PC-3 (cell line): Measurements from ENCODE around the gene LRRC45. TPM values are rescaled to one million over a fixed set of nuclear protein-coding genes. Genes with fewer than 3 reads are reported as not detected.

Experiments
- ATAC-seq: fragments of 200-7000 bp; cut with Tn5 transposase; 2 replicates; pipeline ENCODE4 v1.9.1; 2020; ENCODE audit warnings: mild to moderate bottlenecking, moderate library complexity
- BruUV-seq: library from RNA; stranded (reverse); fragments of 400-500 nt; replicated peaks from 2 replicates; lab custom pipeline; 2021; lab: Mats Ljungman, UMichigan
- CTCF ChIA-PET: fragments of 300-600 bp; sonication (Branson Sonifier 250); formaldehyde crosslinking; loops from one replicate; lab custom pipeline; 2022; ENCODE audit warnings: antibody characterized with exemption; lab: Charles Lee
- POLR2A ChIA-PET: fragments of 300-600 bp; sonication (Branson Sonifier 250); formaldehyde crosslinking; loops from one replicate; lab custom pipeline; 2022; ENCODE audit warnings: antibody characterized with exemption; ENCODE audit not compliant: unreplicated experiment; lab: Charles Lee
- DNase-seq: peaks from one replicate; pipeline ENCODE4 v3.0.0-alpha.2; 2015
- H2AFZ ChIP-seq: fragments of 300-600 bp; sonication (generic); 2 replicates; pipeline ENCODE4 v1.6.0; 2016; ENCODE audit warnings: antibody characterized with exemption, low read length
- H3F3A ChIP-seq: fragments of 300-600 bp; sonication (generic); one replicate; pipeline ENCODE4 v1.6.0; 2017; ENCODE audit warnings: antibody characterized with exemption, low read length, control low read depth, mild to moderate bottlenecking; ENCODE audit not compliant: unreplicated experiment
- H3K27ac ChIP-seq: fragments of 300-600 bp; sonication (generic); 2 replicates; pipeline ENCODE4 v1.5.1; 2016; ENCODE audit warnings: mild to moderate bottlenecking, low read length
- H3K27me3 ChIP-seq: fragments of 300-600 bp; sonication (generic); 2 replicates; pipeline ENCODE4 v1.6.1; 2016; ENCODE audit warnings: low read length, mixed read lengths
- H3K36me3 ChIP-seq: fragments of 300-600 bp; sonication (generic); 2 replicates; pipeline ENCODE4 v1.6.1; 2016; ENCODE audit warnings: low read depth, mixed run types, low read length, mixed read lengths
- H3K4me1 ChIP-seq: fragments of 300-600 bp; sonication (generic); 2 replicates; pipeline ENCODE4 v1.5.1; 2016; ENCODE audit warnings: low read length; ENCODE audit not compliant: insufficient read depth
- H3K4me2 ChIP-seq: fragments of 300-600 bp; sonication (generic); 2 replicates; pipeline ENCODE4 v1.6.0; 2016; ENCODE audit warnings: low read length
- H3K4me3 ChIP-seq: fragments of 300-600 bp; sonication (generic); 2 replicates; pipeline ENCODE4 v1.5.1; 2016; ENCODE audit warnings: mild to moderate bottlenecking, low read length, mixed read lengths
- H3K79me2 ChIP-seq: fragments of 300-600 bp; sonication (generic); 2 replicates; pipeline ENCODE4 v1.6.1; 2017; ENCODE audit warnings: low read length, mixed read lengths
- H3K9ac ChIP-seq: fragments of 300-600 bp; sonication (generic); 2 replicates; pipeline ENCODE4 v1.6.0; 2016; ENCODE audit warnings: mild to moderate bottlenecking, low read length
- H3K9me2 ChIP-seq: fragments of 300-600 bp; sonication (generic); replicated peaks from 2 replicates; pipeline ENCODE4 v1.6.1; 2016; ENCODE audit warnings: mixed run types, low read length, mixed read lengths
- H3K9me3 ChIP-seq: fragments of 300-600 bp; sonication (generic); 2 replicates; pipeline ENCODE4 v1.6.1; 2016; ENCODE audit warnings: low read length, mixed read lengths
- H4K20me1 ChIP-seq: fragments of 300-600 bp; sonication (generic); 2 replicates; pipeline ENCODE4 v1.6.1; 2016; ENCODE audit warnings: low read length, mixed read lengths
- EZH2 ChIP-seq: fragments of 300-600 bp; sonication (generic); IDR thresholded peaks from one replicate; pipeline ENCODE4 v1.6.1; 2017; ENCODE audit warnings: antibody characterized with exemption, mild to moderate bottlenecking, low read length; ENCODE audit not compliant: unreplicated experiment
- EZH2phosphoT487 ChIP-seq: fragments of 300-600 bp; sonication (generic); IDR thresholded peaks from 2 replicates; pipeline ENCODE4 v1.6.1; 2018; ENCODE audit warnings: mild to moderate bottlenecking, antibody characterized with exemption, low read length, borderline replicate concordance
- intact Hi-C: fragments of 100-400 bp; cut with micrococcal nuclease; formaldehyde crosslinking; loops from 2 replicates; pipeline ENCODE4 v1.9.0; 2023
- total RNA-seq: library from RNA; depleted of rRNA; stranded (reverse); fragments of >200 nt; gene quantifications from 2 replicates; pipeline ENCODE4 v1.2.3, GENCODE V29; 2014
- TF ChIP-seq, protein P1 (sequence below): fragments of 300-600 bp; sonication (generic); conservative IDR thresholded peaks from 2 replicates; pipeline ENCODE4 v1.5.1; 2017; ENCODE audit warnings: antibody characterized with exemption, low read depth, mild to moderate bottlenecking, low read length

The LRRC45 gene
- total RNA-seq, 1 experiment from 2014 or later = 71.5 TPM

DNA sequence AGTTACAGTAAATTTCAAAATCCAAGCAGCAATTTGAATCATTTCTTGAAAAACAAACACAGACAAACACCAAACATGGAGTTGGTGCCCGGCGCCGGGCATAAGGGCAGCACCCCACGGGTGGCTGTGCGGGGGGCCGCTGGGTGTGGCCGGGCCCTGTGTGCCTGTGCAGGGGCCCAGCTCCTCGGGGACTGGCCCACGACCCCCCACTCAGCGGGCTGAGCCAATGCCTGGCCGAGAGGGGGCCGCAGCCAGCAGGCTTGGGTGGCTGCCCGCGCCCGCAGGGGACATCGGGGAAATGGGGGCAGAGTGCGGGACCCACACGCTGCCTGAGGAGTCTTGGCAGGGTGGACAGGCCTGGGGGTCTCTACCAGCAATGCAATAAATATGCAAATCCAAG, 55.3 kb downstream of the LRRC45 start:
- ATAC-seq (no peak), DNase-seq (no peak)
- H3K27me3 ChIP-seq = no peaks in the 10 kb centered on the region
- TF ChIP-seq, protein P1, sequence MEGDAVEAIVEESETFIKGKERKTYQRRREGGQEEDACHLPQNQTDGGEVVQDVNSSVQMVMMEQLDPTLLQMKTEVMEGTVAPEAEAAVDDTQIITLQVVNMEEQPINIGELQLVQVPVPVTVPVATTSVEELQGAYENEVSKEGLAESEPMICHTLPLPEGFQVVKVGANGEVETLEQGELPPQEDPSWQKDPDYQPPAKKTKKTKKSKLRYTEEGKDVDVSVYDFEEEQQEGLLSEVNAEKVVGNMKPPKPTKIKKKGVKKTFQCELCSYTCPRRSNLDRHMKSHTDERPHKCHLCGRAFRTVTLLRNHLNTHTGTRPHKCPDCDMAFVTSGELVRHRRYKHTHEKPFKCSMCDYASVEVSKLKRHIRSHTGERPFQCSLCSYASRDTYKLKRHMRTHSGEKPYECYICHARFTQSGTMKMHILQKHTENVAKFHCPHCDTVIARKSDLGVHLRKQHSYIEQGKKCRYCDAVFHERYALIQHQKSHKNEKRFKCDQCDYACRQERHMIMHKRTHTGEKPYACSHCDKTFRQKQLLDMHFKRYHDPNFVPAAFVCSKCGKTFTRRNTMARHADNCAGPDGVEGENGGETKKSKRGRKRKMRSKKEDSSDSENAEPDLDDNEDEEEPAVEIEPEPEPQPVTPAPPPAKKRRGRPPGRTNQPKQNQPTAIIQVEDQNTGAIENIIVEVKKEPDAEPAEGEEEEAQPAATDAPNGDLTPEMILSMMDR = no peak
- TF ChIP-seq EZH2 (no peak), EZH2phosphoT487 (no peak)
- H2AFZ ChIP-seq = no peak overlapping the region
- POLR2A ChIA-PET = no interaction called here
- no peak overlapping the region for H3K4me2 ChIP-seq
- no peaks in the 10 kb centered on the region for H3K4me1 ChIP-seq
- H3K9me3 ChIP-seq = no peaks in the 10 kb centered on the region
- H4K20me1 ChIP-seq = no peaks in the 10 kb centered on the region
- H3K27ac ChIP-seq = no peak overlapping the region
- CTCF ChIA-PET = no interaction called here
- H3K9me2 ChIP-seq = no peaks in the 10 kb centered on the region
- peaks cover 42% of the 10 kb centered on the region for H3K36me3 ChIP-seq
- no peak overlapping the region for H3K4me3 ChIP-seq
- no TSS peak for BruUV-seq
- H3K79me2 ChIP-seq = no peaks in the 10 kb centered on the region
- no peak overlapping the region for H3K9ac ChIP-seq
- intact Hi-C loops = no loop called here
- no peaks in the 10 kb centered on the region for H3F3A ChIP-seq

DNA sequence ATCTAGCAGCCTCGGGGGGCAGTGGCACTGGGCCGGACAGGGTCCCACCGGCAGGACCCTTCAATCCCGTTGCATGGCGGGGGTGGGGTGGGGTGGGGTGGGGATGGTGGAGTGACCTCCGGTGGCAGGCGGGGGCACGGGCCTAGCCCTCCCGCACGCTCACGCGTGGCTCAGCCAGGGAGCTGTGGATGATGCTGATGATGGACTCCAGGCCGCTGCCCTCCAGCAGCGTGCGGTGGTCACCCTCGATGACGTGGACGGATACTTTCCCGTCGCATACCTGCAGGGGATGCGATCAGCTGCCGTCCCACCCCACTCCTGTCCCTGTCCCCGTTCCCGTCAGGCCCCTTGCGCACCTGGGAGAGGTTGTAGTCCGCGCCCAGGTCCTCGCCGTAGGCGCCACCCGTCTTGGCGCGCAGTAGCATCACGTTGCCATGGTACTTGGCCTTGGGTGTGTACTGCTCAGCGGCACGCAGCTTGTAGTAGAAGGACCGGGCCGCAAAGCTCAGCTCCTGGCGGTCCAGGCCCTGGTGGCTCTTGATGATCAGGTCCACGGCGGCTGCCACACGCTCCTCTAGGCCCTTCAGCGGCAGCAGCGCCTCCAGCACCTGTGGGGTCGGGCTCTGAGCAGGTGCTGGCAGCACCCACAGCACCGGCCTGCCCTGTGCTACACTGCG, 56.0 kb downstream of the LRRC45 start:
- DNase-seq = no peak
- Histone ChIP-seq H3K4me1 (no peaks in the 10 kb centered on the region), H3K36me3 (peaks cover 49% of the 10 kb centered on the region), H2AFZ (no peak overlapping the region), H3K9me2 (no peaks in the 10 kb centered on the region), H3K27me3 (no peaks in the 10 kb centered on the region), H3K27ac (no peak overlapping the region), H3K79me2 (no peaks in the 10 kb centered on the region), H3K9me3 (no peaks in the 10 kb centered on the region), H3F3A (no peaks in the 10 kb centered on the region), H4K20me1 (no peaks in the 10 kb centered on the region), H3K4me3 (no peak overlapping the region), H3K9ac (no peak overlapping the region), H3K4me2 (no peak overlapping the region)
- ChIA-PET CTCF (no interaction called here), POLR2A (no interaction called here)
- no TSS peak for BruUV-seq
- no peak for TF ChIP-seq EZH2
- TF ChIP-seq, protein P1 = no peak
- no peak for TF ChIP-seq EZH2phosphoT487
- no peak for ATAC-seq
- intact Hi-C loops = no loop called here

DNA sequence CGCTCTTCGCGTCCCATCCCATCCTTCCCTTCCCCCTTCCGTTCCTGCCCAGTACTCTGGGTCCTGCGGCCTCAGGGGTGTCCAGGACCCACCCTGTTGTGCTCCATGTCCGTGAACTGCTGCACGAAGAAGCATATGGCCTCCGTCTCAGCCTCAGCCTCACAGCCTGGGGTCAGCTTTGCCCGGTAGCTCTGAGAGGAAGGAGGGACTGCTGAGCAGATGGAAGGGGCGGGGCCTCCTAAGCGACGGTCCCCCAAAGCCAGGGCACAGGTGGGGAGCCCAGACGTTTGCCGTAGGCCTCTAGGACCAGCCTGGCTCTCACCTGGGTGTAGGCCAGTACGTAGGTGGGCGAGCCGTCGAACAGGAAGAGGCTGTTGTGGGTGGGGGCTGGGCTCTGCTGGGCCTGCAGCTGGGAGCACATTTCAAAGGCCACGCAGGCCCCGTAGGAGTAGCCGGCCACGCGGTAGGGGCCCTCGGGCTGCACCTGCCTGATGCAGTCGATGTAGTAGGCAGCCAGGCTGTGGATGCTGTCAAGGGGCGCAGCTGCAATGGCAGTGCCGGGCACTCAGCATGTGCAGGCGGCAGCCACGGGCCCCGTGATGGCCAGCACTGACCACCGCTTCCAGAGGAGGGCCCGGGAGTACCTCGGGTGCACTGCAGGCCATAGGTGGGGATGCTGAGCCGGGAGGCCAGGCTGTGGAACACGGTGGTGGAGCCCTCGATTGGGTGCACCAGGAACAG, 57.1 kb downstream of the LRRC45 start:
- Histone ChIP-seq H3K27ac (no peak overlapping the region), H3K9me3 (no peaks in the 10 kb centered on the region), H3K9ac (no peak overlapping the region), H3K4me1 (no peaks in the 10 kb centered on the region), H3K36me3 (peaks cover 56% of the 10 kb centered on the region), H3K4me3 (no peak overlapping the region), H3K79me2 (no peaks in the 10 kb centered on the region), H3K27me3 (no peaks in the 10 kb centered on the region), H3K4me2 (no peak overlapping the region), H4K20me1 (no peaks in the 10 kb centered on the region), H2AFZ (no peak overlapping the region), H3K9me2 (no peaks in the 10 kb centered on the region), H3F3A (no peaks in the 10 kb centered on the region)
- BruUV-seq = no TSS peak
- POLR2A ChIA-PET = no interaction called here
- DNase-seq (no peak), ATAC-seq (no peak)
- CTCF ChIA-PET = no interaction called here
- TF ChIP-seq EZH2 (no peak), EZH2phosphoT487 (no peak)
- TF ChIP-seq, protein P1 = no peak
- intact Hi-C loops = no loop called here
